ENCODE results near the gene CD58. TPM values are rescaled to one million over a fixed set of nuclear protein-coding genes. Genes with fewer than 3 reads are reported as not detected.
A peak's percentile ranks its signal among the peaks of the same experiment; 100 is the strongest.

The CD58 gene
- total RNA-seq, 1 donor from 2014 or later = 31.0 TPM

DNA sequence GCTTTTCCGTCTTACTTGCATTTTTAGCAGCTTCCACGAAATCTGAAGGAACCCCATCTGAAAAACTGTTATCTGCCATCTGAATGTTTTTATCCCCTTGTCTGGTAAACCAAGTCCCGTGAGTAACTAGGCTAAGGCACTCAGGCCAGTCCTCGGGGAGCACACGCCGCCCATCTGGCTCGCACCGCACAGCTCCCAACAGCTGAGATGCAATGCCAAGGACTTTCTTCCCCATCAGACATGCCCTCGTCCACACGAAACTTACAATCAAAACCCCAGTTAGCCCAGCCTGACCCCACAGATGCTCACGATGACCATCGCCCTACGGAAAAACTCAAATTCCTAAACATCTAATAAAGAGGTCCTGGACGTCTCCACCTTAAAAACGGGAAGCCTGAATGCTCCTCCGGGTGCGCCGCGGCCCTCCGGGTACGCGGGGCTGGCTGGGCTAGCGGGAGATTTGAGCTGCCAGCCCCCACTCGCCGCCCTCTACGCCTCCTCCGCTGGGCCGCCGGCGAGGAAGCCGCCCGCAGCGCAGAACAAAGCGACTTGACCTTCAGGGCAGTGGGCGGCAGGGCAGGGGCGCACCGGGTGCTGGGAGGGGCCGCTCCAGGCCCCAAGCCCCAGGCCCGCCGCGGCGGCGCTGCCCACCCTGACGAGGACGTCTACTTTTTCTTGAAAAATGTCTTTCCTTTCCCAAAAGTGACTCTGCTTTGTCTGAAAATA lies 36.6 kb downstream of the CD58 start:
- peaks cover 31% of the 10 kb centered on the region for H3K4me1 Mint-ChIP-seq
- no peak for DNase-seq
- intact Hi-C loops (cut with micrococcal nuclease) = no loop called here

DNA sequence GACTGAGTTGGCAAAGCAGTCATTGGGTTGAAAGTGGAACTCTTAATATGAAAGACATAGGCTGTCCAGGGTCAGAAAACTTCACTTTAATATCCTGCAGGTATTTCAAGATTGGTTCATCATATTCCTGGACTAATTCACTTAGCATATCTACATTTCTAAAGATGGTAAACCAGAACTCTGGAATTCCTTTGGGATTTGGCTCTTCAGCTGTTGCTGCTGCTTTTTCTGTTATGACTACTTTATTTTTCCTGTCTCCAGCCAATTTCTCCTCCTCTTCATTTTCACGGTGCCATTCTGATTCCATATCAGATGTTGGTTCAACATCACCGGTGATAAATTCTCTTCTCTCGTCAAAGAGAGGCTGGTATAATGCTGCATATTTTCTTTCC lies 37.4 kb downstream of the CD58 start:
- Mint-ChIP-seq H3K4me1 (peaks cover 23% of the 10 kb centered on the region), H3K27me3 (no peaks in the 10 kb centered on the region), H3K9me3 (peaks cover 10% of the 10 kb centered on the region), H3K27ac (no peak overlapping the region), H3K4me3 (no peak overlapping the region), H3K36me3 (ENCODE audit: low read depth) (peaks cover 64% of the 10 kb centered on the region)
- intact Hi-C loops (cut with micrococcal nuclease) = no loop called here
- DNase-seq = no peak

More for the DNA sequence above, 36.6 kb downstream of the CD58 start:
- no peaks in the 10 kb centered on the region for H3K27me3 Mint-ChIP-seq
- H3K4me3 Mint-ChIP-seq = no peak overlapping the region
- no peak overlapping the region for H3K27ac Mint-ChIP-seq
- H3K36me3 Mint-ChIP-seq (ENCODE audit: low read depth) = peaks cover 64% of the 10 kb centered on the region
- H3K9me3 Mint-ChIP-seq = peaks cover 4% of the 10 kb centered on the region

- Mint-ChIP-seq H3K9me3 (peaks cover 16% of the 10 kb centered on the region), H3K36me3 (ENCODE audit: low read depth) (peaks cover 65% of the 10 kb centered on the region), H3K27me3 (no peaks in the 10 kb centered on the region), H3K4me1 (peaks cover 19% of the 10 kb centered on the region), H3K4me3 (no peak overlapping the region), H3K27ac (no peak overlapping the region)
- DNase-seq = no peak
- intact Hi-C loops (cut with micrococcal nuclease) = no loop called here
Measured at GRCh38 chr1:116532671-116533428, 38.0 kb downstream of the CD58 start.

GRCh38 chr1:116531917-116532316 lies 38.9 kb downstream of the CD58 start:
- intact Hi-C loops (cut with micrococcal nuclease) = no loop called here
- Mint-ChIP-seq H3K4me1 (peaks cover 18% of the 10 kb centered on the region), H3K36me3 (ENCODE audit: low read depth) (peaks cover 70% of the 10 kb centered on the region), H3K4me3 (no peak overlapping the region), H3K27me3 (no peaks in the 10 kb centered on the region), H3K27ac (no peak overlapping the region), H3K9me3 (peaks cover 20% of the 10 kb centered on the region)
- no peak for DNase-seq

GRCh38 chr1:116529681-116530080 lies 41.1 kb downstream of the CD58 start:
- Mint-ChIP-seq H3K4me1 (peaks cover 9% of the 10 kb centered on the region), H3K4me3 (no peak overlapping the region), H3K27me3 (no peaks in the 10 kb centered on the region), H3K27ac (no peak overlapping the region), H3K9me3 (peaks cover 32% of the 10 kb centered on the region), H3K36me3 (ENCODE audit: low read depth) (peaks cover 77% of the 10 kb centered on the region)
- no peak for DNase-seq
- intact Hi-C loops (cut with micrococcal nuclease) = no loop called here

- Mint-ChIP-seq H3K27ac (no peak overlapping the region), H3K4me1 (peaks cover 9% of the 10 kb centered on the region), H3K9me3 (peaks cover 32% of the 10 kb centered on the region), H3K36me3 (ENCODE audit: low read depth) (peaks cover 75% of the 10 kb centered on the region), H3K27me3 (no peaks in the 10 kb centered on the region), H3K4me3 (no peak overlapping the region)
- intact Hi-C loops (cut with micrococcal nuclease) = no loop called here
- DNase-seq = no peak
Measured at GRCh38 chr1:116529199-116529631, 41.6 kb downstream of the CD58 start.

DNA sequence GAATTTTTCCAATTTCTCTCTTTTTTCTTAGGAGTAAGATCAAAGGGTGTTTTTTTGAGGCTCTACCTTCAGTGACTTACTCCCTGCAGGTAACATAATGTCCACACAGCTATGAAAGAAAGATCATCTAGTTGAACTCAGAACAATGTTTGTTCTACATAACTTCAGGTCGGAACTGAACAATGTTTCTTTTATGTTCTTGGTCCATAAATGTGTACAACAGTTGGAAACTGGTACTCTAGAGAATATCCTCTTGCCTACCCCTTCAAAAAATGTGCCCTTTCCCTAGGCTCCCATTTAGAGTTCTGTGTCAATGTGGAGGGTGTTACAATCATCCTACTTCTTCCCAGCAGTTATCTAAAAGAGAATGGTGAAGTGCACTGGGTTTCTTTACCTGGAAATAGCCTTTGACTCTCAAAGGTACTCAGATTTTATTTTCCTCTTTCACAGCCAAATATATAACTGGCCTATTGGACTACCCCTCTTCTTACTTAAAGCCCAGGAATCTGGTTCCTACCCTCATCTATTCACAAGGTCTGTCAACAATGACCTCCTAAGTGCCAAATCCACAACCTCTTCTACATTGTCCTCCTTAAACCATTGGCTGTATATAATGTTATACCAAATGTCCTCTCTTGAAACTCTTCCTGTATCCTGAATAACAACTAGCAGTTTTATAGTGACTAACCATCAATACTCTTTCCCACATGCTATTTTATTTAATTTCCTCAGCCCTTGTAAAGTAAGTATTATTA lies 42.3 kb downstream of the CD58 start:
- no peak overlapping the region for H3K27ac Mint-ChIP-seq
- H3K4me1 Mint-ChIP-seq = peaks cover 7% of the 10 kb centered on the region
- peaks cover 72% of the 10 kb centered on the region for H3K36me3 Mint-ChIP-seq (ENCODE audit: low read depth)
- no peak overlapping the region for H3K4me3 Mint-ChIP-seq
- peaks cover 32% of the 10 kb centered on the region for H3K9me3 Mint-ChIP-seq
- no peaks in the 10 kb centered on the region for H3K27me3 Mint-ChIP-seq
- DNase-seq = no peak
- intact Hi-C loops (cut with micrococcal nuclease) = no loop called here

DNA sequence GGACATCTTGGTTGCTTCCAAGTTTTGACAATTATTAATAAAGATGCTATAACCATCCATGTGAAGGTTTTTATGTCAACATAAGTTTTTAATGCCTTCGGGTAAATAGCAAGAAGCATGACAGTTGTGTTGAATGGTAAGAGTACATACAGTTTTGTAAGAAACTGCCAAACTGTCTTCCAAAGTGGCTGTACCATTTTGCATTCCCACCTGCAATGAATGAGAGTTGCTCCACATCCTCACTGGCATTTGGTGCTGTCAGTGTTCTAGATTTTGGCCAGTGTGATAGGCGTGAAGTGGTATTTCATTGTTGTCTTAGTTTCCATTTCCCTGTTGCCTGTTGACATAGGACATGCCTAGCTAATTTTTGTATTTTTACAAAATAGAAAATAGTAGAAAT lies 45.4 kb downstream of the CD58 start:
- H3K4me3 Mint-ChIP-seq = no peak overlapping the region
- DNase-seq = no peak
- H3K9me3 Mint-ChIP-seq = peaks cover 28% of the 10 kb centered on the region
- H3K36me3 Mint-ChIP-seq (ENCODE audit: low read depth) = peaks cover 73% of the 10 kb centered on the region
- H3K27me3 Mint-ChIP-seq = no peaks in the 10 kb centered on the region
- peaks cover 2% of the 10 kb centered on the region for H3K4me1 Mint-ChIP-seq
- intact Hi-C loops (cut with micrococcal nuclease) = no loop called here
- H3K27ac Mint-ChIP-seq = no peak overlapping the region

DNA sequence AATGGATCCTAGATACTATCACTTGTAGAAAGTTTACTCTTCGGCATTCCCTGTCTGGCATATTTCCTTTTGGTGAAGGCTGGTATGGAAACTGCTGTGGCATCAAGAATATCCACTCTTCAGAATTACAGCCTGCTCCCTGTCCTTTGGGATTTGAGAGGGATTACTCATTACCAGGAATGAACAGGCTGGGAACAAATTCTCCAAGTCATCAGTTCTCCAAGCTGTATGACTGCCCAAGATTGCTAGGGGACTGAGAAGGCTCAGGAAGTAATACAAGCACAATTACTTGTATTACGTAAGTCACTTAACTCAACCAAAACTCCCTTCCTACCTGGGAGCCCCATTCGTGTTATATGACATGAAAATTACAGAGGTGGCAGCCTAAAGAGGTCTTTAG lies 49.6 kb downstream of the CD58 start:
- no peak for DNase-seq
- H3K4me3 Mint-ChIP-seq = no peak overlapping the region
- intact Hi-C loops (cut with micrococcal nuclease) = no loop called here
- H3K27ac Mint-ChIP-seq = no peak overlapping the region
- H3K9me3 Mint-ChIP-seq = peaks cover 5% of the 10 kb centered on the region
- peaks cover 51% of the 10 kb centered on the region for H3K36me3 Mint-ChIP-seq (ENCODE audit: low read depth)
- H3K4me1 Mint-ChIP-seq = peaks cover 22% of the 10 kb centered on the region
- no peaks in the 10 kb centered on the region for H3K27me3 Mint-ChIP-seq

- peaks cover 41% of the 10 kb centered on the region for H3K4me1 Mint-ChIP-seq
- no peak for DNase-seq
- no peaks in the 10 kb centered on the region for H3K9me3 Mint-ChIP-seq
- H3K27ac Mint-ChIP-seq = peak overlapping the region; percentile 52
- no peak overlapping the region for H3K4me3 Mint-ChIP-seq
- no peaks in the 10 kb centered on the region for H3K27me3 Mint-ChIP-seq
- intact Hi-C loops (cut with micrococcal nuclease) = loop anchor here (5.0 kb wide), 2 partner anchors 309 to 544 kb away; partner anchors contain the start of gene TTF2
- H3K36me3 Mint-ChIP-seq (ENCODE audit: low read depth) = peaks cover 34% of the 10 kb centered on the region
Measured at GRCh38 chr1:116518400-116518799, 52.4 kb downstream of the CD58 start.

DNA sequence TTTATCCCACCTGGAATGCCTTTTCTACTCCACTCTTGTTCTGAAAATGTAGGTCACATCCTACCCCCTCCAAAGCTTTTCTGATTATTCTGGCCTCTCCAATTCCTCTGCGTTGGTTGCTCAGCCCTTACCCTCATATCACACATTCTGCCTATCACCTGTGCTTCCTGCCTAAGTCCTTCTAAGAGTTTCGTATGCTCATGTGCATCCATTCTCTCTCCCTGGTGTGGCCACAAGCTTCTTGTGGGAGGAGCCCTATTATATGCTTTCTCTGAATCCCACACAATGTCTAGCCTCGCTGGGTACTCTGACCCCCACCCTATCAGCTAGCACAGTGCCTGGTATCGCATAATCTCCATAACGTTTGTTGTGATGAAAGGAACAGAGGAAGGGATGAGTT lies 54.2 kb downstream of the CD58 start:
- Mint-ChIP-seq H3K9me3 (peaks cover 3% of the 10 kb centered on the region), H3K27ac (peak overlapping the region; percentile 64), H3K27me3 (no peaks in the 10 kb centered on the region), H3K4me1 (peaks cover 52% of the 10 kb centered on the region), H3K36me3 (ENCODE audit: low read depth) (peaks cover 35% of the 10 kb centered on the region), H3K4me3 (peak overlapping the region; percentile 2)
- no peak for DNase-seq
- intact Hi-C loops (cut with micrococcal nuclease) = loop anchor here (5.0 kb wide), 2 partner anchors 311 to 546 kb away; partner anchors contain the start of gene TTF2

GRCh38 chr1:116515702-116516101 lies 55.1 kb downstream of the CD58 start:
- H3K36me3 Mint-ChIP-seq (ENCODE audit: low read depth) = peaks cover 39% of the 10 kb centered on the region
- peak overlapping the region; percentile 93 for H3K27ac Mint-ChIP-seq
- H3K4me3 Mint-ChIP-seq = peak overlapping the region; percentile 76
- intact Hi-C loops (cut with micrococcal nuclease) = loop anchor here (1.0 to 5.0 kb wide), 5 partner anchors 11 to 547 kb away; partner anchors contain the start of genes CD58 and TTF2
- peak; percentile 72 for DNase-seq
- peaks cover 61% of the 10 kb centered on the region for H3K4me1 Mint-ChIP-seq
- no peaks in the 10 kb centered on the region for H3K27me3 Mint-ChIP-seq
- H3K9me3 Mint-ChIP-seq = peaks cover 11% of the 10 kb centered on the region

GRCh38 chr1:116514708-116515525 lies 55.9 kb downstream of the CD58 start:
- H3K36me3 Mint-ChIP-seq (ENCODE audit: low read depth) = peaks cover 38% of the 10 kb centered on the region
- peaks cover 64% of the 10 kb centered on the region for H3K4me1 Mint-ChIP-seq
- peak overlapping the region; percentile 76 for H3K4me3 Mint-ChIP-seq
- H3K27ac Mint-ChIP-seq = peak overlapping the region; percentile 93
- DNase-seq = peak; percentile 92
- peaks cover 14% of the 10 kb centered on the region for H3K9me3 Mint-ChIP-seq
- intact Hi-C loops (cut with micrococcal nuclease) = loop anchor here (1.0 to 5.0 kb wide), 5 partner anchors 11 to 547 kb away; partner anchors contain the start of genes CD58 and TTF2
- H3K27me3 Mint-ChIP-seq = no peaks in the 10 kb centered on the region
